Lung (tissue), 12 donors: ENCODE measurements around the gene HSBP1L1. TPM values are rescaled to one million over a fixed set of nuclear protein-coding genes. Genes with fewer than 3 reads are reported as not detected.
A peak's percentile ranks its signal among the peaks of the same experiment; 100 is the strongest.

ENCODE experiments used
- ATAC-seq: fragments of 200-7000 bp; cut with Tn5 transposase; one replicate; pipeline ENCODE4 v1.9.1; 2020; ENCODE audit warnings: moderate number of reproducible peaks; ENCODE audit not compliant: insufficient read depth, low FRiP score
- DNase-seq, 3 donors: peaks; one replicate each; pipeline ENCODE4 v3.0.0-alpha.2; 2013 to 2017
- H3K27ac ChIP-seq, 2 donors: one replicate each; pipeline ENCODE4 v1.5.1; 2013; ENCODE audit warnings: mild to moderate bottlenecking in 2 of 2, moderate library complexity in 2 of 2, control low read depth in 1 of 2, inconsistent platforms in 1 of 2, low read depth in 1 of 2, low read length in 1 of 2
- H3K27me3 ChIP-seq, 3 donors: one replicate each; pipeline ENCODE4 v1.5.1; 2013; ENCODE audit warnings: low read length in 2 of 3; ENCODE audit not compliant: control insufficient read depth in 3 of 3, insufficient read depth in 3 of 3
- H3K36me3 ChIP-seq, 4 donors: one replicate each; pipeline ENCODE4 v1.5.1; 2013; ENCODE audit warnings: low read length in 4 of 4, mild to moderate bottlenecking in 1 of 4, moderate library complexity in 1 of 4; ENCODE audit not compliant: control insufficient read depth in 4 of 4, insufficient read depth in 4 of 4
- H3K4me1 ChIP-seq, 5 donors: one replicate each; pipeline ENCODE4 v1.5.1; 2013; ENCODE audit warnings: low read length in 5 of 5, mild to moderate bottlenecking in 2 of 5, moderate library complexity in 1 of 5; ENCODE audit not compliant: control insufficient read depth in 5 of 5, insufficient read depth in 5 of 5
- H3K4me3 ChIP-seq: one replicate; pipeline ENCODE4 v1.5.1; 2013; ENCODE audit warnings: mild to moderate bottlenecking, control low read depth, moderate library complexity
- H3K9ac ChIP-seq, 2 donors: one replicate each; pipeline ENCODE4 v1.5.1; 2013; ENCODE audit warnings: low read length in 2 of 2, control low read depth in 1 of 2; ENCODE audit not compliant: insufficient read depth in 1 of 2
- H3K9me3 ChIP-seq, 4 donors: one replicate each; pipeline ENCODE4 v1.5.1; 2013; ENCODE audit warnings: low read length in 3 of 4, mild to moderate bottlenecking in 1 of 4, moderate library complexity in 1 of 4; ENCODE audit not compliant: control insufficient read depth in 4 of 4, insufficient read depth in 3 of 4
- CTCF ChIP-seq: IDR thresholded peaks from 2 replicates; pipeline ENCODE4 v1.5.1; 2012; ENCODE audit warnings: mild to moderate bottlenecking; ENCODE audit errors: control extremely low read depth, extremely low read depth
- whole genome bisulfite sequencing, 2 donors: extraction: QIAGEN DNeasy Blood & Tissue Kit; methylation state at CpG; one replicate each; pipeline ENCODE4 v1.1.7; 2013; 5-methylcytosine and 5-hydroxymethylcytosine counted together
- polyA plus RNA-seq, 2 donors: library from polyadenylated mRNA; stranded (reverse); fragments of 200-250 nt; gene quantifications; one replicate each; pipeline ENCODE4 v1.2.1, GENCODE V29; 2013
- total RNA-seq, 2 donors: library from RNA; depleted of rRNA in 1 of 2; stranded (reverse); fragments of >200 nt in 1 of 2; gene quantifications; one replicate each; pipeline ENCODE4 v1.2.1, GENCODE V29; 2014 to 2021
- donor health status: control.
- donor health status: control.
- donor health status: Bipolar disorder and iron deficiency.
- donor health status: healthy.
- donor health status: DM: yes; HTN: yes; CAD: no.

The HSBP1L1 gene
- total and polyA plus RNA-seq, 4 donors = 23.2 to 80.9 (median 34.3) TPM

- Histone ChIP-seq H3K4me3 (no peak overlapping the region), H3K9ac (no peak overlapping the region), H3K36me3 (peaks cover 3 to 40% (median 22%) of the 10 kb centered on the region in 4 donors), H3K27me3 (no peaks in the 10 kb centered on the region), H3K4me1 (peaks cover 0 to 20% (median 0%) of the 10 kb centered on the region in 5 donors), H3K9me3 (no peaks in the 10 kb centered on the region), H3K27ac (no peak overlapping the region)
- no peak for TF ChIP-seq CTCF
- no peak for ATAC-seq
- 68 to 74% methylated on average over 11 of the region's 11 CpGs for WGBS, 2 donors
- peak in 1 of 3 donors; percentile 10 for DNase-seq
Measured at GRCh38 chr18:79944126-79944731, 20.2 kb upstream of the HSBP1L1 start.

- H3K4me1 ChIP-seq = peaks cover 0 to 21% (median 3%) of the 10 kb centered on the region in 5 donors
- H3K9ac ChIP-seq = no peak overlapping the region
- TF ChIP-seq CTCF = no peak
- ATAC-seq (no peak), DNase-seq (no peak)
- H3K27ac ChIP-seq = no peak overlapping the region
- WGBS, 2 donors = 52 to 65% methylated on average over 3 of the region's 3 CpGs
- no peaks in the 10 kb centered on the region for H3K9me3 ChIP-seq
- H3K27me3 ChIP-seq = no peaks in the 10 kb centered on the region
- no peak overlapping the region for H3K4me3 ChIP-seq
- H3K36me3 ChIP-seq = peaks cover 3 to 40% (median 21%) of the 10 kb centered on the region in 4 donors
Measured at GRCh38 chr18:79944746-79945117, 19.7 kb upstream of the HSBP1L1 start.

- H3K27ac ChIP-seq = peak overlapping the region in 1 of 2 donors; percentile 26
- DNase-seq (no peak), ATAC-seq (no peak)
- 83 to 85% methylated on average over 17 of the region's 17 CpGs for WGBS, 2 donors
- no peak for TF ChIP-seq CTCF
- H3K36me3 ChIP-seq = peaks cover 3 to 36% (median 16%) of the 10 kb centered on the region in 4 donors
- peaks cover 4 to 26% (median 9%) of the 10 kb centered on the region in 5 donors for H3K4me1 ChIP-seq
- no peaks in the 10 kb centered on the region for H3K27me3 ChIP-seq
- no peak overlapping the region for H3K4me3 ChIP-seq
- no peaks in the 10 kb centered on the region for H3K9me3 ChIP-seq
- no peak overlapping the region for H3K9ac ChIP-seq
Measured at GRCh38 chr18:79945118-79946042, 19.1 kb upstream of the HSBP1L1 start.
